Neural progenitor cell (in vitro differentiated cells): ENCODE results near the gene WFIKKN1.

ENCODE experiments used
- EZH2 ChIP-seq: fragments of 200-600 bp; sonication (generic); IDR thresholded peaks from 2 replicates; pipeline ENCODE4 v1.6.1; 2017; ENCODE audit warnings: antibody characterized with exemption, mild to moderate bottlenecking, moderate library complexity
- EZH2phosphoT487 ChIP-seq: fragments of 200-600 bp; sonication (generic); IDR thresholded peaks from 2 replicates; pipeline ENCODE4 v1.6.1; 2017; ENCODE audit warnings: antibody characterized with exemption

DNA sequence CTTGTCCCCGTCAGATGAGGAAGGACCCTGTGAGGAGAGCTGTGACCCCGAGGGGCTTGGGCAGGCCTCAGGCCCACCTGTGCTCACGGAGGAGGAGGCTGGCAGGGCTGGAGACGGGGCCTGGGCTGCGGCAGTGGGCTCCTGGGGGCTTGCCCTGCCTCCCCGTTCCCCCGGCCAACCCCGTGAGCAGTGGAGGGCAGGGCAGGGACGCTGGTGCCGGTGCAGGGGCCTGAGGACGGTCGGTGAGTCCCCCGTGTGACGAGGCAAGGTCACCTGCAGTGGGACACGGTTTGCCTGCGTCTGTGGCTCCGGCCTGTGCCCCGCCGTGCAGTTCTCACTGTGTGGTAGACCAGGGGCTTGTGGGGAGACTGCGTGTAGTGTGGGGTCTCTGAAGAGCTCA, 28.8 kb downstream of the WFIKKN1 start:
- TF ChIP-seq EZH2phosphoT487 (no peak), EZH2 (no peak)
